ENCODE data around the gene ARHGAP24.

GRCh38 chr4:85755285-85755684 is 280.3 kb downstream of the ARHGAP24 start:
- TF ChIP-seq CTCF (IDR thresholded peaks at IDR 0.05) (no peak), POLR2A (IDR thresholded peaks at IDR 0.05) (no peak)
